Keratinocyte (primary cell): ENCODE results near the gene TENM3. TPM values are rescaled to one million over a fixed set of nuclear protein-coding genes. Genes with fewer than 3 reads are reported as not detected.

Experiments
- DNase-seq: peaks from one replicate; pipeline ENCODE4 v3.0.0-alpha.2; 2011; ENCODE audit warnings: low read depth, missing footprints, low spot score
- FAIRE-seq: peaks from 2 replicates; lab custom pipeline; 2011; peaks lifted over from hg19 to GRCh38; lab: Jason Lieb, UNC
- H2AFZ ChIP-seq: 2 replicates; pipeline ENCODE4 v1.6.0; 2012; ENCODE audit warnings: low read length, control low read depth, inconsistent platforms; ENCODE audit not compliant: control insufficient read depth
- H3K27ac ChIP-seq: 2 replicates; pipeline ENCODE4 v1.5.1; 2011; ENCODE audit warnings: low read length; ENCODE audit not compliant: control insufficient read depth, insufficient read depth
- H3K27me3 ChIP-seq: 3 replicates; pipeline ENCODE4 v1.6.0; 2011; ENCODE audit warnings: low read length; ENCODE audit not compliant: control insufficient read depth, insufficient read depth; ENCODE audit errors: extremely low read depth
- H3K36me3 ChIP-seq, 2 experiments: 2 replicates in 1 of 2; 3 replicates in 1 of 2; pipeline ENCODE4 v1.5.1; 2011; ENCODE audit warnings: low read length in 2 of 2, mild to moderate bottlenecking in 1 of 2; ENCODE audit not compliant: control insufficient read depth in 2 of 2, insufficient read depth in 2 of 2; ENCODE audit errors: extremely low read depth in 1 of 2
- H3K4me1 ChIP-seq: 3 replicates; pipeline ENCODE4 v1.5.1; 2011; ENCODE audit warnings: low read length; ENCODE audit not compliant: control insufficient read depth, insufficient read depth; ENCODE audit errors: extremely low read depth
- H3K4me2 ChIP-seq: 3 replicates; pipeline ENCODE4 v1.6.0; 2011; ENCODE audit warnings: low read depth, low read length; ENCODE audit not compliant: control insufficient read depth, insufficient read depth; ENCODE audit errors: extremely low read depth
- H3K4me3 ChIP-seq, 3 experiments: fragments of 200-600 bp in 1 of 3; sonication (generic) in 1 of 3; 2 replicates in 2 of 3; 3 replicates in 1 of 3; pipeline ENCODE4 v1.5.1; 2011 to 2016; ENCODE audit warnings: low read length in 3 of 3, mild to moderate bottlenecking in 3 of 3, control low read depth in 2 of 3, inconsistent platforms in 1 of 3, low read depth in 1 of 3, mixed read lengths in 1 of 3, mixed run types in 1 of 3, moderate library complexity in 1 of 3; ENCODE audit not compliant: control insufficient read depth in 2 of 3, insufficient read depth in 2 of 3; ENCODE audit errors: extremely low read depth in 1 of 3
- H3K79me2 ChIP-seq: 2 replicates; pipeline ENCODE4 v1.6.0; 2012; ENCODE audit warnings: low read length; ENCODE audit not compliant: control insufficient read depth, insufficient read depth
- H3K9ac ChIP-seq: 3 replicates; pipeline ENCODE4 v1.6.0; 2011; ENCODE audit warnings: low read length; ENCODE audit not compliant: control insufficient read depth, insufficient read depth; ENCODE audit errors: extremely low read depth
- H3K9me1 ChIP-seq: 3 replicates; pipeline ENCODE4 v1.6.0; 2011; ENCODE audit warnings: low read length; ENCODE audit not compliant: control insufficient read depth, insufficient read depth; ENCODE audit errors: extremely low read depth
- H3K9me3 ChIP-seq: 2 replicates; pipeline ENCODE4 v1.5.1; 2012; ENCODE audit warnings: low read depth, low read length; ENCODE audit not compliant: control insufficient read depth
- H4K20me1 ChIP-seq: 3 replicates; pipeline ENCODE4 v1.6.0; 2011; ENCODE audit warnings: low read length; ENCODE audit not compliant: control insufficient read depth, insufficient read depth; ENCODE audit errors: extremely low read depth
- CTCF ChIP-seq, 3 experiments: IDR thresholded peaks in 1 of 3; conservative IDR thresholded peaks in 1 of 3; optimal IDR thresholded peaks in 1 of 3; 2 replicates in 2 of 3; 3 replicates in 1 of 3; pipeline versions ENCODE3 to v1.5.1; 2011; ENCODE audit warnings: low read length in 3 of 3, mild to moderate bottlenecking in 3 of 3, moderate library complexity in 2 of 3, control low read depth in 1 of 3, inconsistent platforms in 1 of 3; ENCODE audit not compliant: insufficient read depth in 2 of 3; ENCODE audit errors: extremely low read depth in 1 of 3
- EZH2 ChIP-seq: IDR thresholded peaks from one replicate; pipeline ENCODE4 v1.6.1; 2012; ENCODE audit warnings: inconsistent platforms, mild to moderate bottlenecking, low read length, moderate library complexity
- dilution Hi-C: fragments of 300-500 bp; cut with MboI; formaldehyde crosslinking; loops from one replicate; pipeline ENCODE4 v1.7.0; 2020; ENCODE audit warnings: low sequenced_read_pairs; ENCODE audit not compliant: extremely low pct_ligation_motif_present
- polyA plus RNA-seq, 5 experiments: library from polyadenylated mRNA; depleted of rRNA in 3 of 5; stranded (reverse) in 3 of 5; stranded (forward) in 1 of 5; unstranded in 1 of 5; fragments of >200 nt; gene quantifications; 1 replicate in 1 of 5; 2 replicates in 3 of 5; 3 replicates in 1 of 5; pipeline versions ENCODE4 v1.2.1 to v1.2.3, GENCODE V29; 2011 to 2012; ENCODE audit warnings: missing spikeins in 2 of 5, low read depth in 1 of 5, low replicate concordance in 1 of 5

The TENM3 gene
- polyA plus RNA-seq, 1 donor (not counting 4 experiments of a cell fraction or from before 2014, with no cell fraction given), result 17.0 TPM

GRCh38 chr4:182648766-182649165 lies 405.6 kb downstream of the TENM3 start:
- peaks cover 2% of the 10 kb centered on the region for H3K9me3 ChIP-seq
- H3K27ac ChIP-seq, result no peak overlapping the region
- H3K36me3 ChIP-seq, result no peaks in the 10 kb centered on the region
- no peak overlapping the region for H3K9ac ChIP-seq
- H3K27me3 ChIP-seq, result no peaks in the 10 kb centered on the region
- DNase-seq, result no peak
- no peak for TF ChIP-seq EZH2
- TF ChIP-seq CTCF (optimal IDR thresholded peaks at IDR 0.05 in 1 of 3, IDR thresholded peaks at IDR 0.05 in 1 of 3, conservative IDR thresholded peaks at IDR 0.05 in 1 of 3; ENCODE audit: extremely low read depth in 1 of 3, insufficient read depth in 2 of 3, low read length in 3 of 3), result no peak
- FAIRE-seq, result no peak
- H3K9me1 ChIP-seq, result no peaks in the 10 kb centered on the region
- H2AFZ ChIP-seq, result no peak overlapping the region
- dilution Hi-C loops, result no loop called here
- H3K79me2 ChIP-seq, result no peaks in the 10 kb centered on the region
- peaks cover 2% of the 10 kb centered on the region for H3K4me1 ChIP-seq
- H3K4me2 ChIP-seq, result no peak overlapping the region
- H3K4me3 ChIP-seq, result no peak overlapping the region
- H4K20me1 ChIP-seq, result no peaks in the 10 kb centered on the region

- Histone ChIP-seq H3K4me2 (no peak overlapping the region), H3K9me3 (peaks cover 2% of the 10 kb centered on the region), H3K9me1 (no peaks in the 10 kb centered on the region), H3K36me3 (no peaks in the 10 kb centered on the region), H3K4me1 (no peaks in the 10 kb centered on the region), H2AFZ (no peak overlapping the region), H3K27ac (no peak overlapping the region), H3K79me2 (no peaks in the 10 kb centered on the region), H3K27me3 (no peaks in the 10 kb centered on the region), H3K4me3 (no peak overlapping the region), H4K20me1 (no peaks in the 10 kb centered on the region), H3K9ac (no peak overlapping the region)
- no peak for DNase-seq
- dilution Hi-C loops, result no loop called here
- no peak for TF ChIP-seq CTCF (optimal IDR thresholded peaks at IDR 0.05 in 1 of 3, IDR thresholded peaks at IDR 0.05 in 1 of 3, conservative IDR thresholded peaks at IDR 0.05 in 1 of 3; ENCODE audit: extremely low read depth in 1 of 3, insufficient read depth in 2 of 3, low read length in 3 of 3)
- FAIRE-seq, result no peak
Measured at GRCh38 chr4:182649698-182650477, 406.7 kb downstream of the TENM3 start.
